ENCODE results near the gene FCGR3A. TPM values are rescaled to one million over a fixed set of nuclear protein-coding genes. Genes with fewer than 3 reads are reported as not detected.

FCGR3A gene
- total RNA-seq, 4 donors from 2014 or later: 7.6 to 18.7 (median 10.2) TPM

Other genes with a start within 250 kb of the FCGR3A start
- 10 to 100 TPM in 3 of 4 donors, 1 to 10 TPM in 1; 7.5 to 18.4 (median 17.6) TPM for gene MPZ, start 239.8 kb downstream of the FCGR3A start, total RNA-seq
- gene SDHC, start 235.4 kb downstream of the FCGR3A start, total RNA-seq: 10 to 100 TPM; 18.7 to 64.8 (median 30.1) TPM
- not detected for gene CFAP126, start 181.9 kb downstream of the FCGR3A start, total RNA-seq
- gene FCGR2A, start 44.4 kb downstream of the FCGR3A start, total RNA-seq: 10 to 100 TPM; 19.0 to 89.0 (median 31.2) TPM
- gene HSPA6, start 25.3 kb downstream of the FCGR3A start, total RNA-seq: 1 to 10 TPM; 1.8 to 6.5 (median 3.3) TPM
- gene FCGR3B, start 81.4 kb upstream of the FCGR3A start, total RNA-seq: 1 to 10 TPM in 2 of 4 donors, under 1 TPM in 1, not detected in 1; 0.17 to 5.0 (median 2.1) TPM
- 10 to 100 TPM; 12.7 to 39.8 (median 27.0) TPM for gene FCGR2B, start 113.3 kb upstream of the FCGR3A start, total RNA-seq
- under 1 TPM in 2 of 4 donors, not detected in 2; 0.33 to 0.75 TPM for gene FCRLA, start 157.4 kb upstream of the FCGR3A start, total RNA-seq
- gene FCRLB, start 171.7 kb upstream of the FCGR3A start, total RNA-seq: 1 to 10 TPM in 1 of 4 donors, under 1 TPM in 2, not detected in 1; 0.34 to 1.3 (median 0.65) TPM
- gene DUSP12, start 200.0 kb upstream of the FCGR3A start, total RNA-seq: 10 to 100 TPM; 12.5 to 26.1 (median 22.8) TPM
- 10 to 100 TPM; 24.5 to 30.6 (median 27.4) TPM for gene ATF6, start 216.5 kb upstream of the FCGR3A start, total RNA-seq